HCT116 (cell line): Measurements from ENCODE around the gene SIAH2.

ENCODE experiments used
- CTCF ChIP-seq, 3 experiments: fragments of 200-600 bp in 1 of 3; sonication (generic) in 1 of 3; IDR thresholded peaks in 2 of 3; conservative IDR thresholded peaks in 1 of 3; 2 replicates each; pipeline ENCODE4 v1.5.1; 2012 to 2017; ENCODE audit warnings: low read depth in 2 of 3, low read length in 2 of 3, antibody characterized with exemption in 1 of 3, borderline replicate concordance in 1 of 3, control low read depth in 1 of 3, mild to moderate bottlenecking in 1 of 3, mixed read lengths in 1 of 3, mixed run types in 1 of 3, moderate library complexity in 1 of 3; ENCODE audit not compliant: insufficient read depth in 1 of 3
- EGR1 ChIP-seq: IDR thresholded peaks from 2 replicates; pipeline ENCODE4 v1.6.1; 2012; ENCODE audit warnings: low read depth
- EZH2 ChIP-seq: fragments of 200-600 bp; sonication (generic); IDR thresholded peaks from 2 replicates; pipeline ENCODE4 v1.6.1; 2017; ENCODE audit warnings: antibody characterized with exemption, mixed run types
- FOSL1 ChIP-seq: IDR thresholded peaks from 2 replicates; pipeline ENCODE4 v1.6.1; 2012; ENCODE audit warnings: low read depth
- JUND ChIP-seq: IDR thresholded peaks from 2 replicates; pipeline ENCODE4 v1.6.1; 2012
- POLR2A ChIP-seq: IDR thresholded peaks from 2 replicates; pipeline ENCODE4 v1.7.0; 2011; ENCODE audit warnings: borderline replicate concordance; ENCODE audit not compliant: insufficient read depth, insufficient read length; ENCODE audit errors: extremely low read depth
- POLR2AphosphoS5 ChIP-seq: IDR thresholded peaks from 2 replicates; pipeline ENCODE4 v1.6.1; 2011; ENCODE audit warnings: mild to moderate bottlenecking, low read depth, low read length, moderate library complexity
- REST ChIP-seq: IDR thresholded peaks from 2 replicates; pipeline ENCODE4 v1.6.1; 2012; ENCODE audit warnings: low read depth
- ZNF274 ChIP-seq: fragments of 200-500 bp; sonication (Bioruptor generic); IDR thresholded peaks from 2 replicates; pipeline ENCODE4 v1.6.1; 2014; ENCODE audit warnings: mild to moderate bottlenecking, low read depth, low read length, inconsistent platforms

DNA sequence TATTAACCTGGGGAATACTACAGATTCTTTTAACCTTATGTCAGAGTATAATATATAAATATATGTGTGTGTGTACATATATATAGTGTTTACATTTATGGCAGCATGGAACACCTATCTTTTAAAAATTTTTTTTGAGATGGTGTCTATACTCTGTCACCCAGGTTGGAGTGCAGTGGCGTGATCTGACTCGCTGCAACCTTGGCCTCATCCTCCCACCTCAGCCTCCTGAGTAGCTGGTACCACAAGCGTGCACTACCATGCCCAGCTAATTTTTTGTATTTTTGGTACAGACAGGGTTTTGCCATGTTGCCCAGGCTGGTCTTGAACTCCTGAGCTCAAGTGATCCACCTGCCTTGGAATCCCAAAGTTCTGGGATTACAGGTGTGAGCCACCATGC lies 40.7 kb downstream of the SIAH2 start:
- no peak for TF ChIP-seq CTCF (IDR thresholded peaks at IDR 0.05 in 2 of 3, conservative IDR thresholded peaks at IDR 0.05 in 1 of 3; ENCODE audit: borderline replicate concordance in 1 of 3, insufficient read depth in 1 of 3, low read depth in 2 of 3, low read length in 2 of 3)
- no peak for TF ChIP-seq REST
- TF ChIP-seq POLR2A, result no peak
- TF ChIP-seq EGR1, result no peak
- TF ChIP-seq POLR2AphosphoS5, result no peak
- TF ChIP-seq FOSL1, result no peak
- no peak for TF ChIP-seq ZNF274
- no peak for TF ChIP-seq EZH2
- no peak for TF ChIP-seq JUND
